GM06990 (cell line): ENCODE data around the gene HLA-DRB1.
"Not testable (repeated sequence)": the region's sequence is repeated elsewhere in the genome, so short reads cannot be mapped to it uniquely, and the experiment has no call there.

Experiments
- DNase-seq: peaks from one replicate; pipeline ENCODE4 v3.0.0-alpha.2; 2011; ENCODE audit not compliant: insufficient read length; ENCODE audit errors: extremely low read depth
- H3K27me3 ChIP-seq: replicated peaks from 2 replicates; pipeline ENCODE4 v1.6.0; 2011; ENCODE audit warnings: low read length; ENCODE audit not compliant: control insufficient read depth, insufficient read depth
- H3K36me3 ChIP-seq: 2 replicates; pipeline ENCODE4 v1.5.1; 2011; ENCODE audit warnings: low read length; ENCODE audit not compliant: control insufficient read depth, insufficient read depth
- H3K4me3 ChIP-seq: replicated peaks from 2 replicates; pipeline ENCODE4 v1.5.1; 2011; ENCODE audit warnings: low read depth, mild to moderate bottlenecking, control low read depth, low read length
- CTCF ChIP-seq: IDR thresholded peaks from 2 replicates; pipeline ENCODE4 v1.5.1; 2011; ENCODE audit warnings: low read length, control low read depth, mild to moderate bottlenecking, inconsistent platforms; ENCODE audit not compliant: insufficient read depth, poor library complexity, severe bottlenecking

Gene HLA-DRB1

GRCh38 chr6:32578962-32579361 is 10.7 kb downstream of the HLA-DRB1 start:
- DNase-seq, result no peak
- H3K4me3 ChIP-seq, result no peak overlapping the region
- H3K36me3 ChIP-seq, result peaks cover 3% of the 10 kb centered on the region; the same call in 1 of the 2 replicates
- no peak for TF ChIP-seq CTCF
- H3K27me3 ChIP-seq, result no peaks in the 10 kb centered on the region

- H3K27me3 ChIP-seq, DNase-seq, H3K4me3 ChIP-seq, H3K36me3 ChIP-seq: not testable (repeated sequence)
Measured at GRCh38 chr6:32577493-32577892, 12.2 kb downstream of the HLA-DRB1 start.

GRCh38 chr6:32576250-32576649 is 13.4 kb downstream of the HLA-DRB1 start:
- TF ChIP-seq CTCF, result no peak
- H3K4me3 ChIP-seq, result no peak overlapping the region
- no peaks in the 10 kb centered on the region for H3K27me3 ChIP-seq
- peaks cover 3% of the 10 kb centered on the region; the same call in 1 of the 2 replicates for H3K36me3 ChIP-seq
- DNase-seq, result no peak

- no peak overlapping the region for H3K4me3 ChIP-seq
- no peak for DNase-seq
- no peaks in the 10 kb centered on the region for H3K27me3 ChIP-seq
- TF ChIP-seq CTCF, result no peak
- H3K36me3 ChIP-seq, result no peaks in the 10 kb centered on the region
Measured at GRCh38 chr6:32570363-32570905, 19.2 kb downstream of the HLA-DRB1 start.

GRCh38 chr6:32568561-32568960 is 21.1 kb downstream of the HLA-DRB1 start:
- Histone ChIP-seq H3K4me3 (no peak overlapping the region), H3K27me3 (no peaks in the 10 kb centered on the region), H3K36me3 (no peaks in the 10 kb centered on the region)
- DNase-seq, result no peak
- no peak for TF ChIP-seq CTCF

GRCh38 chr6:32566957-32567356 is 22.7 kb downstream of the HLA-DRB1 start:
- DNase-seq, result no peak
- Histone ChIP-seq H3K27me3 (no peaks in the 10 kb centered on the region), H3K4me3 (no peak overlapping the region), H3K36me3 (no peaks in the 10 kb centered on the region)
- no peak for TF ChIP-seq CTCF
